ENCODE data around the gene MAP2K1.

Gene MAP2K1

DNA sequence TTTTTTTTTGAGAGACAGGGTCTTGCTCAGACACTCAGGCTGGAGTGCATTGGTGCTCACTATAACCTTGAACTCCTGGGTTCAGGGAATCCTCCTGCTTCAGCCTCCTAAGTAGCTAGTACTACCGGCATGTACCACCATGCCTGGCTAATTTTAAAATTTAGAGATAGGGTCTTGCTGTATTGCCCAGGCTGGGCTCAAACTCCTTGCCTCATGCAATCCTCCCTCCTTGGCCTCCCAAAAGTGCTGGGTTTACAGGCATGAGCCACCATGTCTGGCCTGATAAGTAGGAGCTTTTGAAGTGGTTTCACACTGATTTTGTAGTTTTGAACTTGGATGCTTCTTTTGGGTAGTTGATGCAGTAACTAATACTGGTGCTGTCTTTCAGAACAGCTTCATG is 7.8 kb downstream of the MAP2K1 start:
- no peak for DNase-seq (ENCODE audit: low read depth)

DNA sequence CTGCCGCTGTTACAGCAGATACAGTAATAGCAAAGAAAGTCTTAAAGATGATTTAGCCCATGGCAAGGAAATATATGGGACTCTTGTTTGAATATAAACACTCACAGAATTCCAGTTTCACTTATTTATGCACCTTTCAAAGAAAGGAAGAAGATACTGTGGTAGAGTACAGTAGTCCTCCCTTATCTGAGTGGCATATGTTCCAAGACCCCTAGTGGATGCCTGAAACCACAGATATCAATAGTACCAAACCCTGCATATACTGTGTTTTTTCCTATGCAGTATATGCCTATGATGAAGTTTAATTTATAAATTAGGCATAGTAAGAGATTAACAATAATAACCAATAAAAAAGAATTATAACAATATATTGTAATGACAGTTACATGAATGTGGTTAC is 8.2 kb downstream of the MAP2K1 start:
- DNase-seq (ENCODE audit: low read depth): no peak

DNA sequence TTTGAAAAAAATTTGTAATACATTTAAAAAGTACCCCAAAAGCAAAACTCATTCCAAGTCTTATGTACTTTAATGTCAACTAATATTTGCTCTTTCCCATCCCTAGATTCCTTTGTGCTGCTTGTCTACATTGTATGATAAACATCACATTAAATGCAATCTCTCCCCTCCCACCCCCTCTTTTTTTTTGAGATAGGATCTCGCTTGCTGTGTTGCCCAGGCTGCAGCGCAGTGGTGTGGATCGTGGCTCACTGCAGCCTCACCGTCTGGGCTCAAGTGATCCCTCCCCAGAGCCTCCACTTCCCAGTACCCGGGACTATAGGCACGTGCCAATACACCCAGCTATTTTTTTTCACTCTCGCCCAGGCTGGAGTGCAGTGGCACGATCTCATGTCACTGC is 12.6 kb downstream of the MAP2K1 start:
- no peak for DNase-seq (ENCODE audit: low read depth)

DNA sequence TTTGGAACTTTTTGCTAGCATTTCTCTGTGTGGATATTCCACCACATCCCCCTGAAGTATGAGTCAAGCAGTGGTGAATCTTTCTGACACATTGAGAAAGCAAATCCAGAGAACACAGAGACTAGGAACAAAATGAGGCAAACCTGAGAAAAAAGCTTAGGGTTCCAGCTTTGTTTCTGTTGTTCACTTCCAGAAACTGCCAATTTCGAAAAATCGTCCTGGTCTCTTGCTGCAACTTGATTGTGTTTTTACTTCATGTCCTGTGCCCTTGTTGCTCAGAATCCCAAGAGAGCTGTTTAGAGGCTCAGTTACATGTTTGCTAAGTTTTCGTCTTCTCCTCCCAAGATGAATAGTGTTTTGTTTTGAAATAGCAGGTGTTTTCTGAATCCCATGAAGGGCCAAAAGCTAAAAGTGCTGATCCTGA is 13.7 kb downstream of the MAP2K1 start:
- no peak for DNase-seq (ENCODE audit: low read depth)

DNA sequence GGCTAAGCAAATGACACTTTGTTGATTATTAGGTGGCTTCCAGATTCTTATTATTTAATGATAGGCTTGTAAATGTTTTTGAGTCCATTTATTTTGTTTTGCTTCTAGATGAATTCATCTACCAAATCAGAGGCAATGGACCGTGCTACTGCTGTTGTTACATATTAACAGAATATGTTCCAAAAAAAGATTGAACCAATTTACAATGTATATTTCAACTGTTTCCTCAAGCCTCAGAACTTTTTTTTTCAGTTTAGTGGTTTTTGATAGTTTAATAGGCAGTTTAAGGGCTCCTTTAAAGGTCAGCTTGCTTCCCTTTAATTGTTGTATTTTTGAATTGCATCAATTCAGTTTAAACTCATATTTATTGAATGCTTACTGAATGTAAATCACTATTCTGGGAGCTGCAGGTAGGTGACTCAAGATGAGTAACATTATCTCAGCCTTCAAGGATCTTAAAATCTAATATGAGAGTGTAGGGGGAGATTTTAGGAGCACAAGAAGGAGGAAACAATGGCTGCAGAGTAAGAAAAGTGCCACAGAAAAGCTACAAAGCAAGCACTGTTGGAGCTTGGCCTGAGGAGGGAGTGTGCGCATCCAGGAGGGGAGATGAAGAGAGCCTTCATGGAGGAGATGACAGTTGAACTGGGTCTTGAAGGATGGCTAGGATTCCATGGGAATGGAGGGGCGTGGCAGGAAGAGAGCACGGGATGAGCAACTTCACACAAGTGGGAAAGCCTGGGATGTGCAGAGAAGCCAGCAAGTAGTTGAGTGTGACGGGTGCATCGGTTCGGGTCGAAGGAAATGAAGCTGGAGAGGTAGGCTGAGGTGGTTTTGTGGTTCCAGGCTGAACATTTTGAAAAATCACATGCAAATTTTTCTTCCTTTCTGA is 14.7 kb downstream of the MAP2K1 start:
- DNase-seq (ENCODE audit: low read depth): no peak

DNA sequence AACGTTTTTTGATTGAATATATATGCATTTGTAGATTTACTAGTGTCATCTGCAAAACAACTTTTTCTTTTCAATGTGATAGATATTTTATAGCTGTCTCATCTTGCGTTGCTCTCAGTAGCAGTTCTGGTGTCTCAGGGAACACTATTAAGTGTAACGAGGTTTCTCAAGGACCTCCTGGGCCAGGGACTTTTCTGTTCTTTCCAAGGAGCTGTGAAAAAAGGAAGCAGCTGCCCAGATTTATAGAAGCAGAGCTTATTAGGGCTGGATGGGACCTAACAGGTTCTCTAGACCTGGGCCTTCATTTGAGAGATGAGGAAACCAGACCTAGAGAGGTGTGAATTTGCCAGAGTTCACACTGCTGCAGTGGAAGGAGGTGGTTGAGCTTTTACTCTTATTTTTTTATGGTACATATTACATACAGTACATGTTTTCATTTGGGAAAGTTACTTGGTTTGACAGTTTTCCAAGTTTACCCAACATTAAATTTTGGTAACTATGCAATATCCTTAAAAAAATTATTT is 16.1 kb downstream of the MAP2K1 start:
- DNase-seq (ENCODE audit: low read depth): no peak

DNA sequence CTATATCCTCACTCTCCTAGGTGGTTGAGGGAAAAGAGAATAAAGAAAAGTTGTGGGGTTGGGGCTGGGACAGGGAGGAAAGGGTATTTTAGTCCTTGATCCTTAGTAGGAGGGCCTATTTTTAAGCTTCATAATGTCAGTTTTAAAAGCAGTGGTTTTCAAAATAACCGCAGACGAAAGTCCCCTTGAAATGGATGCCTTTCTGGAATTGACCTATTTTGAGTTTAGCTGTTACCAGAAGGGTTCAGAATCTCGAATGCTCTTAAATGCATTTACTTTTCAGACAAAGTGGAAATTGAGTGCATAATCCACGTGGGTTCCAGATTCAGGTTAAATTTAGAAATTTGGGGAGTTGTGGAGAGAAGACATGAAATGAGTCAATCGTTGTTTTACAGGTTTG is 16.6 kb downstream of the MAP2K1 start:
- no peak for DNase-seq (ENCODE audit: low read depth)

DNA sequence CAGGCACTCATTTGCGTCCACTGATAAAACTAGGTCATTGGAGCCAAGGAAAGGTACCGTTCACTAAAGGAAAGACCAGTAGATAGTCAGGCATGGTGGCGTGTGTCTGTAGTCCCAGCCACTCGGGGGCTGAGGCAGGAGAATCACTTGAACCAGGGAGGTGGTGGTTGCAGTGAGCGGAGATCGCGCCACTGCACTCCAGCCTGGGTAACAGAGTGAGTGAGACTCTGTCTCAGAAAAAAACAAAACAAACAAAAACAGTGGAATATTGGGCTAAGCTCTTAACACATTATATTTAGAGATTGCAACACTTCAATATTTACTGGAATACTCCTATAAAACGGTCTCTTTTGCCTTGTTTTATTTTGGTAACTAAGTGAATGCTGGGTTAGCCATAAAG is 17.4 kb downstream of the MAP2K1 start:
- no peak for DNase-seq (ENCODE audit: low read depth)

DNA sequence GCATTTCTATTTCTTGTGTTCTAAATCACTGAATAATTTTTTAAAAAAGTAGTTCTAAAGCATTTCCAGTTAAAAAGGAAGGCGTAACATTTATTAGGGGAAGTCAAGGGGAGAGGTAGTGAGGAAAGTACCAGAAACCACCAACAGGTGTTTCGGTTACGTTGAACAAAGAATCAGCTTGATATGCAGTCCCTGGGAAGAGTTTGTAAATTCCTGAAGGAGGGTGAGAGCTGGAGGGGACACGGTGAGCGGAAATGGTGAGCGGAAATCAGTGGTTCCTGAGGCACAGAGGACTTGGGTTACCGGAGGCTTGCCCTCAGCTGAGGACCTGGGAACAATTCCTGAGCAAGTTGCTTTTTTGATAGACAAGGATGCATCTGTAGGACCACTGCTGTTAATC is 17.8 kb downstream of the MAP2K1 start:
- DNase-seq (ENCODE audit: low read depth): no peak

DNA sequence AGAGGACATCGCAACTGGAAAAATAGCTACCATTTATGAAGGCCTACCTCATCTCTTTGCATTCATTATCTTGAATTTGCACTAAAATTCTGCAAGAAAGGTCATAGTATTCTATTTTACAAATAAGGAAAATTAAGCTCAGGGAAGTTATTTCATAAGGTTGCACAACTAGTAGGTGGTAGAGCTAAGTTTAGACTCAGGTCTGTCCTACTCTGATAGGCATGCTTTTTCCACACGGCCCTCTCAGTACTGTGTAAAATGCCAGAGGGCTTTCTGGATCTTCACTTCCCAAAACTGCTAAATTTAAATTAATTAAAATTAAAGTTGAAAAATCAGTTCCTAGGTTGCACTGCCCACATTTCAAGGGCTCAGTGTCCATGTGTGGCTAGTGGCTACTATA is 18.3 kb downstream of the MAP2K1 start:
- DNase-seq (ENCODE audit: low read depth): no peak

DNA sequence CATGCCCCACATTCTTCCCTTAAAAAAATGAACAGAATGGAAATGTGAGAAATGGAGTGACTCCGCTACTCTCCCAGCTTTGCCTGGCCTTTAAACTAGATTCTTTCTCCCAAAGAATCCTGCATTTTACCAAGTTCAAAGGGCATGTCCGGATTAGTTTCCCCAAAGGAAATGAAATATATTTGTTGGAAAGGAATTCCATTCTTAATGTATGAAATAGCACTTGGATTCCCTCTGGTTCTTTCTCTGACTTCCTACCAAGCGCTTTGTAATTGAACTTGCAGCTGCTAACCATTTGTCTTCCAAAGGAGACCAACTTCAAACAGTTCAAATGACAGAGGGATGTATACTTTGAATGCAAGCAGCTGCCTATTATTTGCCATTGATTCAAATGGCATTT is 18.9 kb downstream of the MAP2K1 start:
- DNase-seq (ENCODE audit: low read depth): no peak

DNA sequence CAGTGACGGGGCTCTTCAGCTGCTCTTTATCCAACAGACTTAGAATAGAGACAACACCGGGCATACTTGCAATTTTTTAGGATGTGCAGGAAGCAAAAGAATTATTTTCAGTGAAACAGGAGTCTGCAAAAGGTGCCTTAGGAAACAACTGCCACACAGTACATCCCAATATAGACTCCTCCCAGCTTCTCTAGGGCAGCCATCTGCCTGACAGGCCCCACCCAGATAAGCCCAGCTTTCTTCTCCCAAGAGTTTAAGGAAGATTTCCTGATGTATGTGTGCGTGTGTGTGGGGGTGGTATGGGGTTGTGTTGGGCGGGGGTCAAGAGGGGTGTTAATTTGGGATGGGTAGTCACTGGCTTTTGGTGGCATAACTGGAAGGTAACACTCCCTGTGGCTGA is 21.5 kb downstream of the MAP2K1 start:
- DNase-seq (ENCODE audit: low read depth): no peak

DNA sequence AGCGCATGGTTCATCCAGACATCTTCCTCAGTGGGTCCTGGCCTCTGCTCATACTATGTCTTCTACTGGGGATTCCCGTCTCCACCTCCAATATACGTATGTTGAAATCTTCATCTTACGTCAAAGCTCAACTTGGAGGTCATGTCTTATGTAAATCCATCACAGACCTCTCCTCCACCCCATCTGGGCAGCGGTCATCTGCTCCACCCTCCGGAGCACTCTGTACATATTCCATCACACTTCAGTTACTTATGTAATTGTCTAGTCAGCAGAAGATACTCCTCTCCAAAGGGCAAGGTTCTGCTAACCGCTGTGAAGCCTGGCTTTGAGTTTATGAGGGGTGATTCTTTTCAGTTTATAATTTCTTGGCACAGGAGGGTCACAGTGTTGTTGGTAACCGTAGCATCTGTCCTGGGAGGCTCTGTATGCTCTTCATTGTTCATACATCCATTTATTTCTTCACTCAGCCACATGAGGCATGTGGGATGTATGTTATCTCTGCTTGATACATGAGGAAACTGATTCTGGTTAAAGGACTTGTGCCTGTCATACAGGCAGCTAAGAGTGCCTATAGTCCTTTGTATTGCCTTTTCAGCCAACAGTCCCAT is 22.1 kb downstream of the MAP2K1 start:
- DNase-seq (ENCODE audit: low read depth): no peak

DNA sequence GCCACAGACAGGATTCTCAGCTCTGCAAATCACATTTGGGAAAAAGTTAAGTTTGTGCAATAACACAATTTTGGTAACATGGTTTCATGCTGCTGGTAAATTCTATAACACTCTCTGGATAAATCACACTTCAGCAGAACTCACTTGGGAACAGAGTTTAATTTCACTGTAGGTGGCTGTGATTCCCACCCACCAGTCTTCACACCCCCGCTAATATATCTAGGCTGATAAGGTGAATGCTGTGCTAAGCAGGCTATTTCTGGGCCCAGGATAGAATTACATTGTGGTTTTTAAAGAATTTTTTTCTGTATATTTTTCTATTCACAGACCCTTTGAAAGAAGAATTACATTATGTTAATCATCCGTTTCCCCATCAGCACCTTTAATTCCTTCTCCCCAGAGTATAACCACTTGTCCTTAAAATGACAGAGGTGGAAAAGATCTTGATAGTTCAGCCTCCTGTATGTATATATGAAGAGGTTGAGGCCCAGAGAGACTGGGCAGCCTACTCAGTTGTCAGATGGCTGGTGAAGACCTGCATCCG is 22.9 kb downstream of the MAP2K1 start:
- DNase-seq (ENCODE audit: low read depth): no peak

DNA sequence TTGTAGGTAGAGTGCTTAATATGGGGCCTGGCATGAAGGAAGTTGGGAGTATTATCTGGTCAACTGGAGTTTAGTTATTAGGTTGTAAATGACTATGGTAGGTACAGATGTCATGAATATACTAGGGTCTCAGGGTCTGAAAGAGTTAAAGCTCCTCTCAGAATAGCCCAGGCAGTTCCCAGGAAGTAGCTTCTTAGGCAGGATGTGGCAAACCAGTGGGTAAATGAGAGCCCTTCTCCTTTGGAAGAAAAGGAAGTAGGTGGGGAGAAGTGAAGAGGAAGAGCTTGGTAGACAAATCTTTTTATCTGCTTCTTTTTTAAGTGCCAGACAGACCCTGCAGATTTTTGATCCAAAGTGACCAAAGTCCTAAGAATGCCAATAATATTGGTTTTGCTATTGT is 24.5 kb downstream of the MAP2K1 start:
- DNase-seq (ENCODE audit: low read depth): no peak

DNA sequence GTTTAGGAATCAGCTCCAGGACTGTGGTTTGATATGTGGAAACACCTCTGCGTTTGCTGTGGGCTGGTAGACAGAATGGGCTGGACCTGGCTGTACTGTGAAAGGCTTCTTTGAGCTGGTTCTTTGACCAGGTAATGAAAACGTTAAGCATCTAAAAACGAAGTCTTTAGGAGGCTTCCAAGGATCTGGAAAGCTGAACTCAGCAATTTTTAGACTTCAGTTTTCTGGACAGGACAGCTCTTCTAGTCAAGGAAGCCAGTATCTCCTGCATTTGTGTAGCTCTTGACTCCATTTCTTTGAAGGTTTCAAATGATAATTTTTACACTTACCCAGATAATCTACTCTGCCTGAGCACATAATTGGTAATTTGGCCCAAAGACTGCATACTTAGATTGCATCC is 25.5 kb downstream of the MAP2K1 start:
- no peak for DNase-seq (ENCODE audit: low read depth)

DNA sequence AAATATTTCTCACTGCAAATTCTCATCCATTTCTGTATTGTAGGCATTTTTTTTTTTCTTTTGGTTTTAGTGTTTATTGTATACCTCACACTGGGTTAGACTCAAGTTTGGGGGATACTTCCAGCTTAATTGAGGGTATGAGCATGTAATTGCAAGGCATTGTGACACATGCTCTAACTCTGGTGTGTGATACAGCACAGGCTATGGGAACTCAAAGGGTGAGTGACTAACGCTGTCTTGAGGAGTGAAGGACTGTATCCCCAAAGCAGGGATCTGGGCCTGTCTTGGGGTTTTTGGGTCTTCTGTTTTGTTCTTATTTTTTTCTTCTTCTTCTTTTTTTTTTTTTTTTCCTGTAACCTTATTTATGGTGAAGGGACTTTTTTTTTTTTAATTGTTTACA is 26.9 kb downstream of the MAP2K1 start:
- DNase-seq (ENCODE audit: low read depth): no peak

DNA sequence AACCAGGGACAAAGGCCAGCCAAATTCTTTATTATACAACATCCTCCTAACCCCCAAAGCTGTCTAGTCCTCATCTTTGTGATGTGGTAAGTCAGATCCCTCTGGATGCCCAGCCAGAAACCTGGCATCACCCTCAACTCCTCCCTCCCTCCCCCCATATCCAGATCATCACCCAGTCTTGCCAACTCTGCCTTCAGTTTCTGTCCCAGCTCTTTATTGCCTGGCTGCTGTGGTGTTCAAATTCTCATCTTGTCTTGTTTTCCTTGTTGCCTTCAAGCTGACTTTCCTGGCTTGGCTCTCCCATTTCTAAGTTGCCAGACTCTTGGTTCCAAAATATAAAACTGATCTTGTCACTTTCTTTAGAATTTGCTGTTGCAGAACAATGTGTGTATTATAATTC is 28.6 kb downstream of the MAP2K1 start:
- DNase-seq (ENCODE audit: low read depth): no peak

DNA sequence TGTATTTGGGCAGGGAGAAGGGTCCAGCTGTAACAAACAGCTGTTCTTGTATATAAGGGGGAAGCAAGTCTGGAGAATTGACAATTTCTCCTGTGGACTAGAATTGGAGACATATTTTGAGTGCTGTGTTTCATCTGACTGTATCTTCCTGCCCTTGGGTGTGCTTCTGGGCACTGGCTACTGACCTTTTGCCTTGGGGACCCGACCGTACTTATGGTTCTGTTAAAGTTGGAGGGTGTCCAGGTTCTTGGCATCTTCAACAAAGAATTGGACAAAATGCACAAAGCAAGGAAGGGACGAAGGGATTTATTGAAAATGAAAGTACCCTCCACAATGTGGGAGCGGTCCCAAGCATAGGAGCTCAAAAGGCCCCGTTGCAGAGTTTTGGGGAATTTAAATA is 31.0 kb downstream of the MAP2K1 start:
- no peak for DNase-seq (ENCODE audit: low read depth)

DNA sequence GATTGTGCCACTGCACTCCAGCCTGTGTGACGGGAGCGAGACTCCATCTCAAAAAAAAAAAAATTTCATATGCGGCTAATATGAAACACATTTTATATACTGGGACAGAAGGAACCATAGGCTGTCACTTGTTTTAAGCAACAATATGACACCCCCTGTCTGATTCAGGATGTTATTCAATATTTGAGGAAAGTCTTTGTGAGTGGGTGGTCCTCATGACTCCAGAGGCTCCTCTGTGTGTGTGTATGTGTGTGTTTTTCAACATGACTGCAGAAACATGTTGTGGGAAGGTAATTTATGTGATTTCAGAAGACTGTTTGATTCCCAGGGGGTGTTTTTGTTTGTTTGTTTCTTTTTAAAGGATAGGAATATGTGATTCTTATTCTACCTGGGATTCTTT is 32.8 kb downstream of the MAP2K1 start:
- no peak for DNase-seq (ENCODE audit: low read depth)

DNA sequence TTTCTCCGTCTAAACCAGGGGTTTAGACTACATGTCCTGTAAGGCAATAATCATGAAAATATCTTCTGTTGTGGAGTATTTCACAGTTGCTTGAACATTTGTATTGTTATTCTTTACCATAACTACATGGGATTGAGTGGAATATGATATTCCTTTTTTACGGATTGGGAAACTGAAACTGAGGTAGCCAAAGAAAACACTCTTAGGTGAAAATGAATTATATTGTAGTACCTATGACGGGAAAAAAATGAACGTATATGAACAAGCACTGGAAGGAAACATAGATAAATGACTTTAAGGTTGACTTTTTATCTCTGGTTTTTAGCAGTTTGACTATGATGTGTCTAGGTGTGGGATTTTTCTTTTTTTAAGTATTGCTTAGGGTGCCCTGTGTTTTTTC is 35.6 kb downstream of the MAP2K1 start:
- no peak for DNase-seq (ENCODE audit: low read depth)

DNA sequence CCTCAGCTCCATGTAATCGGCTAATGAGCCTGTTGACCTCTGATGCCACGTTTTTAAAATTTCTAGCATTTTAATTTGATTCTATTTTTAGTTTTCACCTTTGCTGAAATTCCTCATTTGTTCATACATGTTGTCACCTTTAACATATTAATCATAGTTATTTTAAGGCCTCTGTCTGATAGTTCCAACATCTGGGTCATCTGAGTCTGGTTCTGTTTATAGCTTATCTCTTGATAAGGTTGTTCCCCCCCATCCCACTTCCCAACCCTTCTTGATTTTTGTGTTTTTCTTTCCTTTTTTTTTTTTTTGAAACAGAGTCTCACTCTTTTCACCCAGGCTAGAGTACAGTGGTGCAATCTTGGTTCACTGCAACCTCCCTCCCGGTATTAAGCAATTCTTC is 36.4 kb downstream of the MAP2K1 start:
- no peak for DNase-seq (ENCODE audit: low read depth)

DNA sequence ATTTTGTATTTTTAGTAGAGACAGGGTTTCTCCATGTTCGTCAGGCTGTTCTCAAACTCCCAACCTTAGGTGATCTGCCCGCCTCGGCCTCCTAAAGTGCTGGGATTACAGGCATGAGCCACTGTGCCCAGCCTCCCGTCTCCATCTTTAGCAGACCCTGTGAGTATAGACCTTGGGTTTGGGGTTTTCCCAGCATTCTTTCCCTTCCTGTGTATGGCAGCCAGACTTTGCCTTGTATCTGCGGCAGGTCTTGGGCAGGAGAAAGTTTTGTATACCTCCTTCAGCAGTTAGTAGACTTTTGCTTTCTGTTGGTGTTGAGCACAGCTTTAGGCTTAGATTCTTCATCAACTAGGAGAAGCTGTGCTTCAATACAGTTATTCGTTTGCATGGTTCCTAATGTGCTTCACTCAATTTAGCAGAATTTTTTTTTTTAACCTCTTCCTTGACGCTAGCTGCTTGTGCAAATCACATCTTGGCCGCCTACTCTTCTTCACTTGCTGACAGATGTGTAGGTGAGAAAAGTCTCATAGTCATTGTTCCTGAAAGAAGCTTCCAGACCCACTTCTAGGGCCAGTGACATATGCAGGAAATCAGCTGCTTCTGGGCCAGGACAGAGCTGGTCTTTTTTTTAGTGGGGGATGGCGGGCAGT is 38.4 kb downstream of the MAP2K1 start:
- DNase-seq (ENCODE audit: low read depth): no peak
